Subcutaneous abdominal adipose tissue (tissue), 5 donors: ENCODE measurements around the gene NOS1AP.

Experiments used
- H3K27ac ChIP-seq: one replicate; pipeline ENCODE4 v1.7.0; 2013; ENCODE audit warnings: low read depth, mild to moderate bottlenecking, inconsistent platforms, low read length, moderate library complexity
- H3K27me3 ChIP-seq, 5 donors: one replicate each; pipeline ENCODE4 v1.7.0; 2013; ENCODE audit warnings: low read length in 5 of 5, inconsistent platforms in 1 of 5; ENCODE audit not compliant: control insufficient read depth in 5 of 5, insufficient read depth in 4 of 5
- H3K36me3 ChIP-seq, 5 donors: one replicate each; pipeline ENCODE4 v1.7.0; 2013; ENCODE audit warnings: low read length in 5 of 5; ENCODE audit not compliant: control insufficient read depth in 5 of 5, insufficient read depth in 5 of 5
- H3K4me1 ChIP-seq, 5 donors: one replicate each; pipeline ENCODE4 v1.7.0; 2013; ENCODE audit warnings: low read length in 5 of 5, mild to moderate bottlenecking in 3 of 5, moderate library complexity in 1 of 5; ENCODE audit not compliant: control insufficient read depth in 5 of 5, insufficient read depth in 5 of 5
- H3K4me3 ChIP-seq, 5 donors: one replicate each; pipeline ENCODE4 v1.7.0; 2013; ENCODE audit warnings: low read length in 5 of 5, low read depth in 1 of 5
- H3K9ac ChIP-seq, 5 donors: one replicate each; pipeline ENCODE4 v1.7.0; 2013; ENCODE audit warnings: low read length in 5 of 5, mild to moderate bottlenecking in 4 of 5, moderate library complexity in 3 of 5
- H3K9me3 ChIP-seq, 5 donors: one replicate each; pipeline ENCODE4 v1.7.0; 2013; ENCODE audit warnings: low read length in 5 of 5; ENCODE audit not compliant: control insufficient read depth in 5 of 5
- donor health status: healthy.
- donor health status: healthy.
- donor health status: healthy.
- donor health status: healthy.
- donor health status: healthy.

The NOS1AP gene

DNA sequence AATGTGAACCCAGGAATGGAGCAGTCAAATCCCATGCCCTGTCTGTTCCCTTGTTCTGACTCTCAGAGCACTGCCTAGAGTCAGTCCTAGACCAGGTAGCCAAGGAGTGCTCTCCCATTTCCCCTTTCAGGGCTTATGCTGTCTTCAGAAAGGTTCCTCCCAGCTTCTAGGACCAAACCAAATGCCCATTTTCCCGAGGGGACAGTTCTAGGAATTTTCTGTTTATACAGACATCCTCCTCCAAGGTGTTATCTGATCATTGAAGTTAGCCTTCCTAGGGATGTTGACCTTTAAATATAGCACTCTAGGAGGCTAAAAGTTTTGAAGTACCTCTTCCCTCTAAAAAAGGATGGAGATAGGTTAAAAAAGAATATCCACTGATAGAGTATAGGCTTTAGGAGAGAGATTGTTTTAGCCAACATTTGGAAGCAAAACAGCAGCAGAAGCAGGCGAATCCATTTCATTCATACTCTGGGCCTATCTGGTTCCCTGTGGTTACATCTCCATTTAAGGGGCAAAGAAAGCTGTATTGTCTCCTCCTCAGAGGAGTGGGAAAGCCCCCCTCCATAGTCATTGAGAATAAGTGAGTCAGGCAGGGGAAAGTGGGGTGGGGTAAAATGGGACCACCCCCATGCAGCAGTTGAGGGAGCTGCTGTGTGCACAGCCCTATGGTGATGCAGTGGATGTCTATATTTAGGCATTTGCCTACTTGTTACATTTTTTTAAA lies 180.7 kb downstream of the NOS1AP start:
- H3K9me3 ChIP-seq, result no peaks in the 10 kb centered on the region
- no peak overlapping the region for H3K4me3 ChIP-seq
- H3K9ac ChIP-seq, result no peak overlapping the region
- H3K27me3 ChIP-seq, result no peaks in the 10 kb centered on the region
- H3K36me3 ChIP-seq, result no peaks in the 10 kb centered on the region
- H3K4me1 ChIP-seq, result no peaks in the 10 kb centered on the region
- H3K27ac ChIP-seq, result no peak overlapping the region

DNA sequence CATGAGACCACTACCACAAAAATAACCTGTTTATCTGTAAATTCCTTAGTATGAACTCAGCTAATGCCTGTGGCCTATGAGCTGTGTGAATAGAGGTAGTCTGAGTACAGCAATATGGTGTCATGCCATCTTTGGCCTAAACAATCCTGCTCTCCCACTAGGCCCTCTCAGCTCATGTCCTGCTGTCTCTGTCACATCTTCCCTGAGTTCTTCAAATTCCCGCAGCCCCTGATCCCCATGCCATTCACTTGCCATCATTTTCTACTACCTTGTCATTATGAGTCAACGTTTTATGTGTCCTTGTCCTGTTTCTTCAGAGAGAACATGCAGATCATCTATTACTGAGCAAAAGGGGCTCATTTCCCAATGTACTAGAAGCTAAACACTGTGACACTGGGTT lies 181.6 kb downstream of the NOS1AP start:
- Histone ChIP-seq H3K4me1 (no peaks in the 10 kb centered on the region), H3K27me3 (no peaks in the 10 kb centered on the region), H3K9ac (no peak overlapping the region), H3K36me3 (no peaks in the 10 kb centered on the region), H3K27ac (no peak overlapping the region), H3K9me3 (no peaks in the 10 kb centered on the region), H3K4me3 (no peak overlapping the region)

DNA sequence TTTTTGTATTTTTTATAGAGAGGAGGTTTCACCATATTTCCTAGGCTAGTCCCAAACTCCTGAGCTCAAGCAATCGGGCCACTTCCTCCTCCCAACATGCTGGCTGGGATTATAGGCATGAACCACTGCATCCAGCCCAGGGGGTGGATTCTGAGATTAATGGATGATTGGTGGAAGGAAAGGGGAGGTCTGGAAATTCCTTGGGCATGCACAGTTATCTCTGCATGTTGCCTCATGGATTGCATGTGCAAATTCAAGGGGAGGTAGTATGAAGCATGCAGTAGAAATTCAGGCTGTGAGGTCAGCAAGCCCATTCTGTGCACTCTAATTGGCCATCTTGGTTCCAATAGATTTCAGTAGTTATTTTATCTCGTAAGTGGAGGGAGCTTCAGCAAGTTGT lies 182.7 kb downstream of the NOS1AP start:
- Histone ChIP-seq H3K36me3 (no peaks in the 10 kb centered on the region), H3K27me3 (no peaks in the 10 kb centered on the region), H3K9ac (no peak overlapping the region), H3K9me3 (no peaks in the 10 kb centered on the region), H3K4me3 (no peak overlapping the region), H3K27ac (no peak overlapping the region), H3K4me1 (peaks cover 0 to 3% (median 0%) of the 10 kb centered on the region in 5 donors)

DNA sequence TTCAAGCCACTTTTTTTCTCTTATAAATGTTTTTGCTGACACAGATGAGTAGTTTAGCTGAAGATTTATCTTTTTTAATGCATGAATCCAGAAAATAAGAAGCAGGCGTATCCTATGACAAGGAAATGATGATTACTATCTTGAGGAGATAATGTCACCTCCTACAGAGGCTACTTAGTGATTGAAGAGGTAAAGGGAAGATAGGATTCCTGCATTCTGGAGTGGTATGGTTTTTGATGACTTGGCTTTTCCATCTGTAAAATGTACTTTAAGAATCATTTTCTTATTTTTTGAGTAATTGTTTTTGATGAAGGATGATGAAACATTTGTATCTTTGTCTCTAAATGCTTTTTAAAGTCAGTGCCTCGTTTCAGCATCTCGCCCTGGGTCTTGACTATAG lies 184.3 kb downstream of the NOS1AP start:
- Histone ChIP-seq H3K9me3 (no peaks in the 10 kb centered on the region), H3K9ac (no peak overlapping the region), H3K4me1 (peaks cover 0 to 3% (median 0%) of the 10 kb centered on the region in 5 donors), H3K4me3 (no peak overlapping the region), H3K36me3 (no peaks in the 10 kb centered on the region), H3K27ac (no peak overlapping the region), H3K27me3 (no peaks in the 10 kb centered on the region)

DNA sequence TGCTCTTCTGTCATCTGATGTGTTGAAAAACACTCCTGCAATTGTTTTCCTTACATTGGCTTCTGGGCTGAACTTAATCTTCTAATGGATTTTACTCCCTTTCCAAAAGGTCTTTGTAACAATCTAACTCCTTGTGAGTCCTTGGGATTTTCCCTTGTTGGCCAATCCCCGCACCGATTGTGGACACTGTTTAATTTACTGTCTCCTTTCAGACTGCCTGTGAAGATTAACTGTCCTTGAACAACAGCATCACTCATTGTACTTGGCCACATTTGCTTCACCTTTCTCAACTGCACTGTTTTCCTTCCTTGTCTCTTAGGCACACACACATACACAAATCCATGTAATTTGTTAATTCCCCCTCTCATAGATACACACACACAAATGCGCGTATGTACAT lies 186.8 kb downstream of the NOS1AP start:
- Histone ChIP-seq H3K27me3 (no peaks in the 10 kb centered on the region), H3K27ac (no peak overlapping the region), H3K36me3 (no peaks in the 10 kb centered on the region), H3K9me3 (no peaks in the 10 kb centered on the region), H3K4me3 (no peak overlapping the region), H3K4me1 (peaks cover 0 to 3% (median 0%) of the 10 kb centered on the region in 5 donors), H3K9ac (no peak overlapping the region)

DNA sequence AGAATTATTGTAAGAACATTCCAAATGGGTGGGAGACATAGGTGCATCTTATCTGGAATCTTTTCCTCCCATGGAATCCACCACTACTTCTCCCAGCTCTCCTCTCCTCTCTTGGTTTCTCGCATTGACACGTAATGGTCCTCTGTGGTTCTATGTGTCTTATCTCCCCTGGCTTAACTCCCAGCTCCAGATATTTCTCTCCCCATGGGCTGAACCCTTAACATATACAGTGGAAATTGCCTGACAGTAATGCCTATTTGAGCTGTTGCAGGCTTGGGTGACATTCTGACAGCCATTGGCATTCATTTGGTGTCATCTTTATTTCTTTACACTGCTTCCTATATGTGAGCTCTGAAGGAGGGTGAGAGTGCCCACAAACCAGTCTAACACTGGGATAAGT lies 188.9 kb downstream of the NOS1AP start:
- Histone ChIP-seq H3K9ac (no peak overlapping the region), H3K27me3 (no peaks in the 10 kb centered on the region), H3K9me3 (no peaks in the 10 kb centered on the region), H3K36me3 (no peaks in the 10 kb centered on the region), H3K4me3 (no peak overlapping the region), H3K4me1 (peaks cover 0 to 3% (median 0%) of the 10 kb centered on the region in 5 donors), H3K27ac (no peak overlapping the region)

DNA sequence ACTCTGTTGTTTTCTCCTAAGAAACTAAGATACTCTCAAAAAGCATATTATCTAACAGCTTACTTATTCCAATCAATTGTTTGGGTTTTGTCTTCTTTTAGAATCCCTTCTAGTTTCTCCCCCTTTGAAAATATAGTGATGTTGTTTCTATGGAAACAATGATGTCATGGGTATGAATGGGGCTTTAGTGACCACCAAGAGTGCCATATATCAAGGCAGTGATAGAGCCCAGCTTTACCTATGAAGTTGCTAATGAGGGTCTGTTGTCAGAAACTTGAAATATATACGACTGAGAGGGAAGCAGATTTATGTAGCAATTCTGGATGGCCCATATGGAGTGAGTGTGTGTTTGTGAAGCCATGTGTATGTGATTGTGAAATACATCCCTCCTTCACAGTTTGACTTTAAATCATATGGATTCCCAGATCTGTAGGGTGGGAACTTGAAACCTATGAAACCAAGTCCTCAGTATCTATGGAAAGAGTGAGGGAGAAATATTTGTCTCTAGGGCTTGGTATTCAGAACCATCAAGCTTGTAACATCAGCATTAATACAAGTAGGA lies 190.5 kb downstream of the NOS1AP start:
- Histone ChIP-seq H3K27ac (no peak overlapping the region), H3K36me3 (no peaks in the 10 kb centered on the region), H3K27me3 (no peaks in the 10 kb centered on the region), H3K9ac (no peak overlapping the region), H3K4me3 (no peak overlapping the region), H3K4me1 (peaks cover 0 to 3% (median 0%) of the 10 kb centered on the region in 5 donors), H3K9me3 (no peaks in the 10 kb centered on the region)

DNA sequence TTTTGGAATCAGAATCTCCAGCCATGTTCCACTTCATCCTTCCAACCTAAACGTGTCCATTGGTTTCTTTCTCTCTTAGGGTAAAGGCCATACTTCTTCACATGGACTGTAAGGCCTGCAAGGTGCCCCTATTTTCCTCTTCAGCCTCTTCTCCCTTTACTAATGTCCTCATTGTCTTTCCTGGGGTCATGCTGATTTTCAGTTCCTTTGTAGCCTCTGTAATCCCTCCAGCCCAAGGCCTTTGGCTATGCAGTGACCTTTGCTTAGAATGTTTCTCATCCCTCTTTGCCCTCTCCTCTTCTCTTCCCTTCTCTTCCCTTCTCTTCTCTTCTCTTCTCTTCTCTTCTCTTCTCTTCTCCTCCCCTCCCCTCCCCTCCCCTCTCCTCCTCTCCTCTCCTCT lies 194.6 kb downstream of the NOS1AP start:
- H3K36me3 ChIP-seq, result no peaks in the 10 kb centered on the region
- no peaks in the 10 kb centered on the region for H3K27me3 ChIP-seq
- no peak overlapping the region for H3K9ac ChIP-seq
- H3K4me1 ChIP-seq, result no peaks in the 10 kb centered on the region
- no peak overlapping the region for H3K4me3 ChIP-seq
- no peaks in the 10 kb centered on the region for H3K9me3 ChIP-seq
- no peak overlapping the region for H3K27ac ChIP-seq

DNA sequence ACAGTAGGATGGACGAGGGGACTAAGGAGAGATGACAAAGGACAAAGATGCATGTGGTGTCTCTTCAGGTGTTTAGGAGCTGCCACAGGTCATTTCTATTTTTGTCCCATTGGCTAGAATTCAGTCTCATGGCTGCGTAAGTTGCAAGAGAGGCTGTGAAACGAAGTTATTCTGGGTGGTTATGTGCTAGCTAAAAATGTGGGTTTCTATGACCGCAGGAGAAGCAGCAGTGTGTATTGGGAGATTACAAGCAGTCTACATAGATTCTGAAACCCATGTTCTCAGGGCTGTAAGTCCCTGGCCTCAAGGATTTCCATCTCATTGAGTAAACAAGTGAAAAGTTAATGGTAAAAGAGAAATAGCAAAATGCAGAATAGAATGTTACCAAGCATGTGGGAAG lies 196.5 kb downstream of the NOS1AP start:
- Histone ChIP-seq H3K9ac (no peak overlapping the region), H3K4me3 (no peak overlapping the region), H3K27me3 (no peaks in the 10 kb centered on the region)

DNA sequence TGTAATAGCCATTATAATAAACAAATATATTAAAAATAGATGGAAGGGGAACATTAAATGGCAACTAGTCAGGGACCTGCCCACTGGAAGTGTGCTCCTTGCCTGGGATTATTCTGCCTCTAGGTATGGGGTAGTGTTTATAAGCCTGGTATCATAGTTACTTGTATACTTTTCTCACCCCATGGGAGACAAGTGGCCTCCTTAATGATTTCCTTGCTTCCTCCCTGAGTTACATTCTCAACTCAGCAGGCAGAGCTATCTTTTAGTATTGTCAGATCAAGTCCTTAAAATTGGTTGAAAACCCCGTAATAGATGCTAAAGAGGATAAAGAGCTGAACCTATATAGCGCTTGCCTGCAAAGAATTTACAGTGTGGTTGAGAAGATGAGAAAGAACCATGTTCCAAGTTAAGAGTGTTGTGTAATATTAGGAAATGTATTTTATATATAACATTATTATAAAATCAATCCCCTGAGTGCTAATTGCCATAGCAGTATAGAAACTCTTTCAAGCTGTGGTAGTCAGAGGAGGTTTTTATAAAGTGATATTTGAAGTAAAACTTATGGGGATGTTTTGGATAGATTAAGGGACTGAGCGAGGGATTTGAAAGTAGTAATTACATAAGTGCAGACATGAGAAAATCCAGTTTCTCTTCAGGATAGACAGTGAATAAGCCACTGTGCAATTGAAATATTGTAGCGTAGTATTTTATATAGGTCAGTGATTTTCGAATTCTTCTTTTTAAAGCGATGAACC lies 200.7 kb downstream of the NOS1AP start:
- Histone ChIP-seq H3K27ac (no peak overlapping the region), H3K27me3 (no peaks in the 10 kb centered on the region), H3K9me3 (no peaks in the 10 kb centered on the region), H3K4me1 (no peaks in the 10 kb centered on the region), H3K9ac (no peak overlapping the region), H3K36me3 (no peaks in the 10 kb centered on the region), H3K4me3 (no peak overlapping the region)

More for the DNA sequence above, 196.5 kb downstream of the NOS1AP start:
- Histone ChIP-seq H3K4me1 (no peaks in the 10 kb centered on the region), H3K27ac (no peak overlapping the region), H3K36me3 (no peaks in the 10 kb centered on the region), H3K9me3 (no peaks in the 10 kb centered on the region)
